ENCODE measurements around the gene TAS1R2. TPM values are rescaled to one million over a fixed set of nuclear protein-coding genes. Genes with fewer than 3 reads are reported as not detected.
A peak's percentile ranks its signal among the peaks of the same experiment; 100 is the strongest.

Gene TAS1R2
- total and polyA plus RNA-seq, 2 of the 4 experiments (the other 2 are of a cell fraction): not detected

- ATAC-seq (ENCODE audit: low read depth) (peak; percentile 97), DNase-seq (peak; percentile 98)
- Histone ChIP-seq H3K18ac (ENCODE audit: low read depth, low read length) (peak within 1 kb of the TSS; percentile 72; the same call in 1 of the 2 replicates), H4K91ac (ENCODE audit: insufficient read depth, low read depth, low read length) (peak within 1 kb of the TSS; percentile 80), H3K9ac (ENCODE audit: low read depth, low read length) (peak within 1 kb of the TSS; percentile 80), H2AK5ac (ENCODE audit: low read depth, low read length) (0 out of 2 replicates have a peak within 1 kb of the TSS, but pooled peaks have one; percentile 24), H3K27me3 (ENCODE audit: control insufficient read depth, insufficient read depth, low read length) (no peaks in the 10 kb centered on the region), H2BK5ac (ENCODE audit: low read depth, low read length, poor library complexity, severe bottlenecking) (peak within 1 kb of the TSS; percentile 75), H2AFZ (replicated peaks; ENCODE audit: low read length, poor library complexity) (peak within 1 kb of the TSS; percentile 97), H3K56ac (ENCODE audit: extremely low read depth, insufficient read depth, low read length) (peak within 1 kb of the TSS; percentile 97), H3K4me3 (ENCODE audit: insufficient read depth, low read depth, low read length) (peak within 1 kb of the TSS; percentile 81), H3K79me1 (ENCODE audit: low read depth in 1 of 2, low read length in 2 of 2) (peaks cover 0 to 10% of the 10 kb centered on the region in 2 experiments; a peak in 1 of 4 replicates), H2BK120ac (ENCODE audit: low read depth, low read length) (peak within 1 kb of the TSS; percentile 94), H2AK9ac (replicated peaks; ENCODE audit: low read depth, low read length, poor library complexity) (peak within 1 kb of the TSS; percentile 66), H3K27ac (ENCODE audit: insufficient read depth, low read length) (peak within 1 kb of the TSS; percentile 95), H2BK15ac (ENCODE audit: low read depth, low read length) (peak within 1 kb of the TSS; percentile 87; the same call in 1 of the 3 replicates), H3K4me1 (ENCODE audit: control insufficient read depth, insufficient read depth, low read length) (peaks cover 2% of the 10 kb centered on the region), H3K9me1 (ENCODE audit: insufficient read depth, low read length) (0 out of 2 replicates have a peak, but pooled peaks cover 2% of the 10 kb centered on the region), H3K23ac (ENCODE audit: low read depth, low read length) (peak within 1 kb of the TSS; percentile 66; the same call in 1 of the 2 replicates), H4K5ac (ENCODE audit: low read depth, low read length) (peak within 1 kb of the TSS; percentile 41; the same call in 1 of the 2 replicates), H3K14ac (replicated peaks; ENCODE audit: low read depth, low read length) (peak within 1 kb of the TSS; percentile 88), H4K8ac (ENCODE audit: low read depth in 2 of 2, low read length in 2 of 2) (peak within 1 kb of the TSS in 1 of 2 experiments; percentile 88; a peak in 3 of 4 replicates), H4K20me1 (ENCODE audit: insufficient read depth, low read length) (peaks cover 3% of the 10 kb centered on the region; the same call in 1 of the 2 replicates), H3K9me3 (ENCODE audit: control insufficient read depth, insufficient read depth, low read length) (no peaks in the 10 kb centered on the region), H3K4ac (ENCODE audit: low read depth, low read length) (peak within 1 kb of the TSS; percentile 91), H3K4me2 (ENCODE audit: low read depth, low read length) (peak within 1 kb of the TSS; percentile 85), H2BK20ac (ENCODE audit: low read depth, low read length) (peak within 1 kb of the TSS; percentile 89), H3K36me3 (ENCODE audit: control insufficient read depth, insufficient read depth, low read length) (peaks cover under 1% of the 10 kb centered on the region; the same call in 1 of the 2 replicates)
- BruUV-seq (replicated peaks): no TSS peak
- intact Hi-C loops (cut with micrococcal nuclease) (no loop called here), dilution Hi-C loops (cut with HindIII; ENCODE audit: low sequenced_read_pairs, unreplicated experiment) (no loop called here), in situ Hi-C loops (cut with MboI; ENCODE audit: low sequenced_read_pairs) (no loop called here)
- CTCF ChIA-PET: interaction anchor here (3.0 kb wide), 1 partner anchor 10 kb away, joined by 14 read pairs; no protein-coding TSS in a partner anchor
- WGBS, 2 experiments (ENCODE audit: extremely low coverage in 2 of 2, insufficient read length in 1 of 2): 0% methylated on average over 16 of the region's 55 CpGs; no CpG with 5 or more reads in 1 of the 2 experiments
- POLR2A ChIA-PET (ENCODE audit: unreplicated experiment): interaction anchor here (0.6 kb wide), 1 partner anchor 313 kb away, joined by 3 read pairs; no protein-coding TSS in a partner anchor
- TF ChIP-seq MXI1 (IDR thresholded peaks at IDR 0.05; ENCODE audit: borderline replicate concordance, low read depth, low read length) (peak; percentile 81; the same call in 1 of the 2 replicates), RAD21 (IDR thresholded peaks at IDR 0.05; ENCODE audit: low read length) (no peak), BHLHE40 (IDR thresholded peaks at IDR 0.05; ENCODE audit: low read depth, low read length) (peak; percentile 99), NFE2L2 (IDR thresholded peaks at IDR 0.05; ENCODE audit: low read depth, low read length) (peak; percentile 35; the same call in 1 of the 2 replicates), MAZ (IDR thresholded peaks at IDR 0.05; ENCODE audit: borderline replicate concordance, low read depth, low read length) (no peak), MAFK (IDR thresholded peaks at IDR 0.05; ENCODE audit: low read depth, low read length) (no peak), POLR2A (IDR thresholded peaks at IDR 0.05; ENCODE audit: low read depth, low read length) (no peak), CHD1 (IDR thresholded peaks at IDR 0.05; ENCODE audit: low read depth, low read length) (peak; percentile 98; the same call in 1 of the 2 replicates), ELK1 (IDR thresholded peaks at IDR 0.05; ENCODE audit: borderline replicate concordance, low read depth, low read length) (no peak), SMC3 (IDR thresholded peaks at IDR 0.05; ENCODE audit: low read depth, low read length) (no peak), RCOR1 (IDR thresholded peaks at IDR 0.05; ENCODE audit: insufficient replicate concordance, low read length) (no peak), CEBPB (IDR thresholded peaks at IDR 0.05; ENCODE audit: low read depth, low read length) (no peak)
- TF ChIP-seq, protein P1, sequence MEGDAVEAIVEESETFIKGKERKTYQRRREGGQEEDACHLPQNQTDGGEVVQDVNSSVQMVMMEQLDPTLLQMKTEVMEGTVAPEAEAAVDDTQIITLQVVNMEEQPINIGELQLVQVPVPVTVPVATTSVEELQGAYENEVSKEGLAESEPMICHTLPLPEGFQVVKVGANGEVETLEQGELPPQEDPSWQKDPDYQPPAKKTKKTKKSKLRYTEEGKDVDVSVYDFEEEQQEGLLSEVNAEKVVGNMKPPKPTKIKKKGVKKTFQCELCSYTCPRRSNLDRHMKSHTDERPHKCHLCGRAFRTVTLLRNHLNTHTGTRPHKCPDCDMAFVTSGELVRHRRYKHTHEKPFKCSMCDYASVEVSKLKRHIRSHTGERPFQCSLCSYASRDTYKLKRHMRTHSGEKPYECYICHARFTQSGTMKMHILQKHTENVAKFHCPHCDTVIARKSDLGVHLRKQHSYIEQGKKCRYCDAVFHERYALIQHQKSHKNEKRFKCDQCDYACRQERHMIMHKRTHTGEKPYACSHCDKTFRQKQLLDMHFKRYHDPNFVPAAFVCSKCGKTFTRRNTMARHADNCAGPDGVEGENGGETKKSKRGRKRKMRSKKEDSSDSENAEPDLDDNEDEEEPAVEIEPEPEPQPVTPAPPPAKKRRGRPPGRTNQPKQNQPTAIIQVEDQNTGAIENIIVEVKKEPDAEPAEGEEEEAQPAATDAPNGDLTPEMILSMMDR (conservative IDR thresholded peaks at IDR 0.05; ENCODE audit: low read depth, low read length): no peak
Measured at GRCh38 chr1:18902523-18903290, 43.2 kb upstream of the TAS1R2 start, which contains the start of gene ALDH4A1. Gene ALDH4A1, minus strand, starts transcription at chr1:18902555. Its CDS starts 32 bp downstream, at chr1:18902523.
